SK-N-MC (cell line): ENCODE results near the gene PCDHGB3.

Experiments
- EZH2 ChIP-seq: fragments of 200-600 bp; sonication (generic); IDR thresholded peaks from one replicate; pipeline ENCODE4 v1.6.1; 2017; ENCODE audit warnings: antibody characterized with exemption
- FOXP2 ChIP-seq: optimal IDR thresholded peaks from 2 replicates; pipeline ENCODE3; 2011; ENCODE audit warnings: mild to moderate bottlenecking, moderate library complexity; ENCODE audit not compliant: insufficient read depth; ENCODE audit errors: extremely low read length, control extremely low read depth
- POLR2AphosphoS5 ChIP-seq: IDR thresholded peaks from 2 replicates; pipeline ENCODE4 v1.6.1; 2012; ENCODE audit warnings: mild to moderate bottlenecking, low read depth, low read length, borderline replicate concordance

DNA sequence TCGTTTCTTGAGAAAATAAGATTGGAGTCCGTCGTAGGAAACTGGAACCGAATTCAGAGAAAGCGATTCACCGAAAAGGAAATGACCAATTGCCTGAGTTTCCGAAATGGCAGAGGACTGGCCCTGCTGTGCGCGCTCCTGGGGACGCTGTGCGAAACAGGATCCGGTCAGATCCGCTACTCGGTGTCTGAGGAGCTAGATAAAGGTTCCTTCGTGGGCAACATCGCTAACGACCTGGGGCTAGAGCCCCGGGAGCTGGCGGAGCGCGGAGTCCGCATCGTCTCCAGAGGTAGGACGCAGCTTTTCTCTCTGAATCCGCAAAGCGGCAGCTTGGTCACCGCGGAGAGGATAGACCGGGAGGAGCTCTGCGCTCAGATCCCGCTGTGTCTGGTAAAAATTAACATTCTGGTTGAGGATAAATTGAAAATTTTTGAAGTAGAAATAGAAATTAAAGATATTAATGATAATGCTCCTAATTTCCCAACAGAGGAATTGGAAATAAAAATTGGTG, 26.0 kb upstream of the PCDHGB3 start:
- TF ChIP-seq EZH2 (no peak), POLR2AphosphoS5 (no peak), FOXP2 (no peak)
